GM18907 (cell line): Measurements from ENCODE around the gene HLA-E.
"Not testable (repeated sequence)": the region's sequence is repeated elsewhere in the genome, so short reads cannot be mapped to it uniquely, and the experiment has no call there.

Source experiments
- ATAC-seq: cut with Tn5 transposase; IDR thresholded peaks from one replicate; pipeline ENCODE4 v1.9.1; 2021; ENCODE audit warnings: mild to moderate bottlenecking, moderate library complexity; ENCODE audit not compliant: unreplicated experiment

HLA-E gene

DNA sequence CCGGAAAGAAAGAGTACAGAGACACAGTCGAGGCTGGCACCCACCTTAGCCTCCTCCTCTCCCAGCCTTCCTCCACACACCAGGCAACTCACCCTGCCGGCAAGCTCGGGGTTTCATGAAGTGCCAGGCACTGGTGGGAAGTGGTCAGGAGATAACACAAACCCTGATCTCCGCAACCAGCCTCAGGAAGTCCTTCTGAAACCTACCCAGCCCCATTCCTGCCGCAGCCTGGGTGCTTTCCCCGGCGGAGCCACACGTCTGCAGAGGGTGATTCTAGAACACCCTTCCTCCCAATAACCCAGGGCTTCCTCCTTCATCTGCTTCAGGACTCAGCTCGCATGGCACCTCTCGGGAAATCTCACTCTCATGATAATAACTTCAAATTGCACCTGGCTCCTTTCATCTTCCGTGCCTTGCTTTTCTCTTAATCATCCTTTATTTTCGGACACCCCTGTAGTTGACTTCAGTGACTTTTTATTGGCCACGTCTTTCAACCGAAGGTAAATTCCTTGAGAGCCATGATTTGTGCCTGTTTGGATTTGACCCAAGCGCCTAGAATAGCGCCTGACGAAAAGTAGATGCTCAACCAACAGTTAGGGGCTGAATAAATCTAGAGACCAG, 8.7 kb upstream of the HLA-E start:
- no peak for ATAC-seq

DNA sequence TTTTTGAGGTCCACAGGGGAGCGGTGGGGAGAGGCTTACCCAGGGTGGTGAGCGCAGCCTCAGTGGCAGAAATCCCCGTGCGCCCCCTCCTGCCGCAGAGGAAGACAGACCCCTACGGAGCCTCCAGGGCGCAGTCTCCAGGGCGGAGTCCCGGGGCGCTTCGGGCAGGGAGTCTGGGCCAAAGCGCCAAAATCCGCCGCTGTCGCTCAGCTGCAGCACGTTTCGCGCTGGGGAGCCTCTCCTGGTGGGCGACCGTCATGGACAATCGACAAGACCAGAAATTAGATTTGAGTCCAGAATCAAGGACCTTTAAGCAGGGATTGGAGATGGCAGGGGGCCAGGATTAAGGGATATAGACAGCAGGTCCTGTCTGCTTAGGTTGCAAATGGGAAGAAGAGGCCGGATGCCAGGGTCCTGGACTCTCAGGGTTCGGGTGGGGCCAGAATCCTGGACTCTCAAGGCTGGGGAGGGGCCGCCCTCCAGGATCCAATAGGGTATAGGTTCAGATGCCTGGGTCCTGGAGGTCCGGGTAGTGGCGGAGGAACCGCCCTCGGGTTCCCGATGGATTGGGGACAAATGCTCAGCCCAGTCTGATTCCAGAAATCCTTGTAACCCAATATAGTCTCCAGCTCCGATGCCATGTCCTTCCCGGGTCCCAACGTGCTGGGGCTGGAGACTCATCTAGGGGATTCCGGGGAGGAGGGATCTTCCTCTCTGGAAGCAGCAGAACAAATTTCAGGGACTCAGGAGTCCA, 7.9 kb upstream of the HLA-E start:
- no peak for ATAC-seq

DNA sequence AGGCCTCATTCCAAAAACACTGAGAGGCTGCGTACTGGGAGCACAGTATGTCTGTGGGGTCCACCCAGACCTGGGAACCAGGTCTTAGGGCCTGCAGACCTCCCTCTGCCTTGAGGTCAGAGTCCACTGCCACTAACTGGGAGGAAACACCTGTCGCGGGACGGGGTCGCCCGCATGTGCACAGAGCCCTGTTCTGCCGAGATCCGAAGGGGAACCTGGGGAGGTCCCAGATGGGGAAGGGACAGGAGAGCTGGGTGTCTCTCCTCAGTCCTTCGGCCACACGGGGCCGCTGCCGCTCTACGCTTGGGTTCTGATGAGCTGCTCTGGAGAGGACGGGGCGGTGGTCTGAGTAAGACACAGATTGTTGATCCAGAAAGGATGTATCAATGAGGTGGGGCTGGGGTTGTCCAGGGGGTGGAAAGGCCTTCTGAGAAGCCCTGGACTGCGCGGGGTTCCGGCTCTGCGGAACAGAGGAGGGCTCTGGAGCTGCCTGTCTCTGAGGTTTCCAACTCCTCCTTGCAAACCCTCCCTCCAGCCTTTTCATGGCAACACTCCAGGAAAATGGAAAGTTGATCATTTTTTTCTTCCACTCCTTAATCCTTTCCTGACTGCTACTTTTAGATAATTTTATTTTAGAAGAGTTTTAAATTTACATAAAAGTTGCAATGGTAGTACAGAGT, 7.2 kb upstream of the HLA-E start:
- peak; percentile 65 for ATAC-seq

DNA sequence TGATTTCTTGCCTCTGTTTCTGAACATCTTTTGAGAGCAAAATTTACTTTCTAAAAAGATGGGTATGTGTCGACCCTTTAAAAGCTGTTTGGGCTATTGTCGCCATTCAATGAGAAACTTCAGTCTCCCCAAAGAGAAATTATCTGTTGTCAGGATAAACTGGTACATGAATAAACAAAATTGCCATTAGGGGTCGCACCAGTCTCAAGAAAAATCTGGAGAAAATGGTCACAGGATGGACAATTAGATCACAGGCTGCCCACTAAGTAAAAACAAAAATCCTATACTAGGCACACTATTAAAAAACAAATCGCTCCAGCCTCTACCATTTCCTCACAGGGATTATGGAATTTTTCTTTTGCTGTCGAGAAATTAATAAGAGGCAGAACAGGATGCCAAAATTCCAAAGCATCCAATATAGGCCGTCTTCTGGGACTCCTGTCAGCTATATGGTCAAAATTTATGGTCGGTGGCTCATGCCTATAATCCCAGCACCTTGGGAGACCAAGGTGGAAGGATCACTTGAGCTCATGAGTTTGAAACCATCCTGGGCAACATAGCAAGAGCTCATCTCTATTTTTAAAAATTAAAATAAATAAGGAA, 5.5 kb upstream of the HLA-E start:
- ATAC-seq = no peak

DNA sequence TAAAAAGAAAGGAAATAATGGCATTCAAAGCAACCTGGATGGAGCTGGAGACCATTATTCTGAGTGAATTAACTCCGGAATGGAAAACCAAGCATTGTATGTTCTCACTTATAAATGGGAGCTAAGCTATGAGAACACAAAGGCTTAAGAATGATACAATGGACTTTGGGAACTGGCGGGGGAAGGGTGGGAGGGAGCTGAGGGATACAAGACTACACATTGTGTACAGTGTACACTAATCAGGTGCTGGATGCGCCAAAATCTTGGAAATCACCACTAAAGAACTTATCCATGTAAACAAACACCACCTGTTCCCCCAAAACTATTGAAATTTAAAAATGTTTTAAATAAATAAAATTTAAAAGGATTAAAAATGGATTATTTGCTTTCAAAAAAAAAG, 4.1 kb upstream of the HLA-E start:
- no peak for ATAC-seq

DNA sequence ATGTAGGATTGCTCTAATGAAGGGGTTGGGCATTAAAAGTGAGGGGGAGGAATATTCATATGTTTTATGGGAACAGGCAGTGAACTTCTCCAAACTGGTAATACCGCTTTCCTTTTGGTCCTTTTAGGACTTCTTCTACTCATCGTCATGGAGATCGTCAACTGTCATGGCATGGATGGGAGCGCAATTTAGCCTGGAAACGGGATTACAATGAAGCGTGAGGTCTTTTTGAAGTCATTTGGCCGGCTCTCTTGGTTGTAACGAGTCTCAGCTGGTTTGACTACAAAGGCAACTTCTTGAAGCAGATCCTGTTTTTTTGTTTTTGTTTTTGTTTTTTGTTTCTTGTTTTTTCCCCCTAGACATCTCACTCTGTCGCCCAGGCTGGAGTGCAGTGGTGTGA, 1.4 kb upstream of the HLA-E start:
- no peak for ATAC-seq

DNA sequence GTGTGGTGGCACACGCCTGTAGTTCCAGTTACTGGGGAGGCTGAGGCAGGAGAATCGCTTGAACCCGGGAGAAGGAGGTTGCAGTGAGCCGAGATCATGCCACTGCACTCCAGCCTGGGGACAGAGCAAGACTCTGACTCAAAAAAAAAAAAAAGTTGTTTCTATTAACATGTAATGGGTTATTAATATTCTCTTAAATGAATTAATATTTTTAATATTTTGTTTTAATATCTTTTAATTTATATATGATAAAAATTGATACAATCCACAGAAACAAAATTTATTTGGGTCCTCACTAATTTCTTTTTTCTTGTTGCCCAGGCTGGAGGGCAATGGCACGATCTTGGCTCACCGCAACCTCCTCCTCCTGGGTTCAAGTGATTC, 620 bp upstream of the HLA-E start:
- not testable (repeated sequence) for ATAC-seq

DNA sequence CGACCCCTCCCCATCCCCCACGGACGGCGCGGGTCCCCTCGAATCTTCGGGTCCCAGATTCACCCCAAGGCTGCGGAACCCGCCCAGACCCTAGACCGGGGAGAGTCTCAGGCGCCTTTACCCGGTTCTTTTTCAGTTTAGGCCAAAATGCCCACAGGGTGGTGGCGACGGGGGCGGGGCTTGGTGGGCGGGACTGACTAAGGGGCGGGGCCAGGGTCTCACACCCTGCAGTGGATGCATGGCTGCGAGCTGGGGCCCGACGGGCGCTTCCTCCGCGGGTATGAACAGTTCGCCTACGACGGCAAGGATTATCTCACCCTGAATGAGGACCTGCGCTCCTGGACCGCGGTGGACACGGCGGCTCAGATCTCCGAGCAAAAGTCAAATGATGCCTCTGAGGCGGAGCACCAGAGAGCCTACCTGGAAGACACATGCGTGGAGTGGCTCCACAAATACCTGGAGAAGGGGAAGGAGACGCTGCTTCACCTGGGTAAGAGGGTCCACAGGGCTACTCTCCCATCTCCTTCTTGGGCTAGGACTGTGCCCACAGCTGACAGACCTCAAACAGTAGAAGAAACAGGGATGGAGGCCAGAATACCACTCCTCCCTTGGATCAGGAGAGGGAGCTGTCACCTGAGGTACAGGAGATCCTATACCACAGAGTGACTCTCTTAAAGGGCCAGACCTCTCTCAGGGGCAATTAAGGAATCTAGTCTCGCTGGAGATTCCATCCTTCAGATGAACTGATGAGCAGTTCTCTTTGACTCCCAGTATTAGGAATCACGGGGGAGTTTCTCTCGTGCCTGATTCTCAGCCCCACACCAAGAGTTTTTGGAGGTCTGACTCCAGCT, 942 bp downstream of the HLA-E start:
- peak; percentile 31 for ATAC-seq

DNA sequence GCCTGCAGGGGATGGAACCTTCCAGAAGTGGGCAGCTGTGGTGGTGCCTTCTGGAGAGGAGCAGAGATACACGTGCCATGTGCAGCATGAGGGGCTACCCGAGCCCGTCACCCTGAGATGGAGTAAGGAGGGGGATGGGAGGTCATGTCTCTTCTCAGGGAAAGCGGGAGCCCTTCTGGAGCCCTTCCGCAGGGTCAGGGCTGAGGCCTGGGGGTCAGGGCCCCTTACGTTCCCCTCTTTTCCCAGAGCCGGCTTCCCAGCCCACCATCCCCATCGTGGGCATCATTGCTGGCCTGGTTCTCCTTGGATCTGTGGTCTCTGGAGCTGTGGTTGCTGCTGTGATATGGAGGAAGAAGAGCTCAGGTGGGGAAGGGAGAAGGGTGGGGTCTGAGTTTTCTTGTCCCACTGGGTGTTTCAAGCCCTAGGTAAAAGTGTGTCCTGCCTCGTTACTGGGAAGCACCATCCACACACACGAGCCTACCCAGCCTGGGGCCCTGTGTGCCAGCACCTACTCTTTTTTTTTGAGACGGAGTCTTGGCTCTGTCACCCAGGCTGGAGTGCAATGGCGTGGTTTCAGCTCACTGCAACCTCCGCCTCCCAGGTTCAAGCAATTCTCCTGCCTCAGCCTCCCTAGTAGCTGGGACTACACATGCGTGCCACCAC, 2.1 kb downstream of the HLA-E start:
- not testable (repeated sequence) for ATAC-seq

DNA sequence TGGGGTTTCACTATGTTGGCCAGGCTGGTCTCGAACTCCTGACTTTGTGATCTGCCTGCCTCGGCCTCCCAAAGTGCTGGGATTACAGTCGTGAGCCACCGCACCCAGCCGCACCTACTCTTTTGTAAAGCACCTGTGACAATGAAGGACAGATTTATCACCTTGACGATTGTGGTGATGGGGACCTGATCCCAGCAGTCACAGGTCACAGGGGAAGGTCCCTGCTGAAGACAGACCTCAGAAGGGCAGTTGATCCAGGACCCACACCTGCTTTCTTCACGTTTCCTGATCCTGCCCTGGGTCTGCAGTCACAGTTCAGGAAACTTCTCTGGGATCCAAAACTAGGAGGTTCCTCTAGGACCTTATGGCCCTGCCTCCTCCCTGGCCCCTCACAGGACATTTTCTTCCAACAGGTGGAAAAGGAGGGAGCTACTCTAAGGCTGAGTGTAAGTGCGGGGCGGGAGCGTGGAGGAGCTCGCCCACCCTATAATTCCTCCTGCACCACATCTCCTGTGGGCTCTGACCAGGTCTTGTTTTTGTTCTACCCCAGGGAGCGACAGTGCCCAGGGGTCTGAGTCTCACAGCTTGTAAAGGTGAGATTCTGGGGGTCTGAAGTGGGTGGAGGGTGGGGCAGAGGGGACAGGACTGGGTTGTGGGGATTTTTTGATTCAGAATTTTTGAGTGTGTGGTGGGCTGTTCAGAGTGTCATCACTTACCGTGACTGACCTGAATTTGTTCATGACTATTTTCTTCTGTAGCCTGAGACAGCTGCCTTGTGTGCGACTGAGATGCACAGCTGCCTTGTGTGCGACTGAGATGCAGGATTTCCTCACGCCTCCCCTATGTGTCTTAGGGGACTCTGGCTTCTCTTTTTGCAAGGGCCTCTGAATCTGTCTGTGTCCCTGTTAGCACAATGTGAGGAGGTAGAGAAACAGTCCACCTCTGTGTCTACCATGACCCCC, 3.0 kb downstream of the HLA-E start:
- ATAC-seq = no peak

DNA sequence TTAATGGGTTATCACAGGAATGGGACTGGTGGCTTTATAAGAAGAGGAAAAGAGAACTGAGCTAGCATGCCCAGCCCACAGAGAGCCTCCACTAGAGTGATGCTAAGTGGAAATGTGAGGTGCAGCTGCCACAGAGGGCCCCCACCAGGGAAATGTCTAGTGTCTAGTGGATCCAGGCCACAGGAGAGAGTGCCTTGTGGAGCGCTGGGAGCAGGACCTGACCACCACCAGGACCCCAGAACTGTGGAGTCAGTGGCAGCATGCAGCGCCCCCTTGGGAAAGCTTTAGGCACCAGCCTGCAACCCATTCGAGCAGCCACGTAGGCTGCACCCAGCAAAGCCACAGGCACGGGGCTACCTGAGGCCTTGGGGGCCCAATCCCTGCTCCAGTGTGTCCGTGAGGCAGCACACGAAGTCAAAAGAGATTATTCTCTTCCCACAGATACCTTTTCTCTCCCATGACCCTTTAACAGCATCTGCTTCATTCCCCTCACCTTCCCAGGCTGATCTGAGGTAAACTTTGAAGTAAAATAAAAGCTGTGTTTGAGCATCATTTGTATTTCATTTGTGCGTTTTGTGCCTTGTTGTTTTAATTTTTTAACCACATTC, 4.4 kb downstream of the HLA-E start:
- no peak for ATAC-seq

DNA sequence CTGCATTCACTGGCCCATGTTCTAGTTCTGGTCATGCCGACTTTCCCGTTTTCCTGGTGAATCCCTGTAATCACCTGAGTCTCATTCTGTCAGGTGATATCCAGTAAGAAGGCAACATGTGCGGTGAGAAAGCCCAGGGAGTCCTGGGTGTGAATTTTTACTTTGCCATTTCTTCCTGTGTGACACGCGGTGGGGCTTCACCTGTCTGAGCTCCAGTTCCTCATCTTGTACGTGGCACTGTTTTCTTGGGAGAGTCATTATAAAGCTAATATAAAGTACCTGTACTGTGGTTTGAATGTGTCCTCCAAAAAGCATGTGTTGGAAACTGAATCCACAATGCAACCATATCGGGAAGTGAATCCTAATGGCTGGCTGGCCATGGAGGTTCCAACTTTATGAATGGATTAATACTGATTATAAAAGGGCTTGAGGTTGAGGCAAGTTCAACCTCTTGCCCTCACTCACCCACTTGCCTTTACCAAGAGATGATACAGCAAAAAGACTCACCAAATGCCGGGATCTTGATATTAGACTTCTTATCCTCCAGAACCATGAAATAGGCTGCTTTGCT, 5.1 kb downstream of the HLA-E start:
- ATAC-seq = no peak

DNA sequence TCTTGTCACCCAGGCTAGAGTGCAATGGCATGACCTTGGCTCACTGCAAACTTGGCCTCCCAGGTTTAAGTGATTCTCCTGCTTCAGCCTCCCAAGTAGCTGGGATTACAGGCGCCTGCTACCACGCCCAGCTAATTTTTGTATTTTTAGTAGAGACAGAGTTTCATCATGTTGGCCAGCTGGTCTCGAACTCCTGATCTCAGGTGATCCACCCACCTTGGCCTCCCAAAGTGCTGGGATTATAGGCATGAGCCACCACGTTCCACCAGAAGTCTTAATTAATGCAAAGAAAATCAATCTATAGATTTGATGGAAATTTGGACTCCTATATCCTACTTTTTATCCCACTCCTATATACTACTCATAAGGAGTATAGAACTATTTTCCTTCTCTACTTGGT, 5.8 kb downstream of the HLA-E start:
- not testable (repeated sequence) for ATAC-seq

DNA sequence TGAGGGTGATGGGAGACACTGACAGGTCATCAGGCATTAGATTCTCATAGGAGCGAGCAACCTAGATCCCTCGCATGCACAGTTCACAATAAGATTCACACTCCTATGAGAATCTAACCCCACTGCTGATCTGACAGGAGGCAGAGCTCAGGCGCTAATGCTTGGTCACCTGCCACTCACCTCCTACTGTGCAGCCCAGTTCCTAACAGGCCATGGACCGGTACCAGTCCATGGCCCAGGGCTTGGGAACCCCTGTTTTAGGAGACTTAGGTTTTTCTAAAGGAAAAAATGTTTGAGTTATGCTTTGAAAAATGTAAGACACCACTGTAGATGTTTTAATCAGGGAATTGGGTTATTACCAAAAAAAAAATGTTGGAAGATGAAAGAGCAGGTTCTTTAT, 6.7 kb downstream of the HLA-E start:
- ATAC-seq = no peak

DNA sequence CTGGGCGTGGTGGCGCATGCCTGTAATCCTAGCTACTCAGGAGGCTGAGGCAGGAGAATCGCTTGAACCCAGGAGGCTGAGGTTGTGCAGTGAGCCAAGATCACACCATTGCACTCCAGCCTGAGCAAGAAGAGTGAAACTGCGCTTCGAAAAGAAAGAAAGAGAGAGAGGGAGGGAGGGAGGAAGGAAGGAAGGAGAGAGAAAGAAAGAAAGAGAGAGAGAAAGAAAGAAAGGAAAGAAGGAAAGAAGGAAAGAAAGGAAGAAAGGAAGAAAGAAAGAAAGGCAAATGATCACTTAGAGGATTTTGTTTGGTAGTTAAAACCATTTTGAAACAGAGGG, 7.9 kb downstream of the HLA-E start:
- not testable (repeated sequence) for ATAC-seq

DNA sequence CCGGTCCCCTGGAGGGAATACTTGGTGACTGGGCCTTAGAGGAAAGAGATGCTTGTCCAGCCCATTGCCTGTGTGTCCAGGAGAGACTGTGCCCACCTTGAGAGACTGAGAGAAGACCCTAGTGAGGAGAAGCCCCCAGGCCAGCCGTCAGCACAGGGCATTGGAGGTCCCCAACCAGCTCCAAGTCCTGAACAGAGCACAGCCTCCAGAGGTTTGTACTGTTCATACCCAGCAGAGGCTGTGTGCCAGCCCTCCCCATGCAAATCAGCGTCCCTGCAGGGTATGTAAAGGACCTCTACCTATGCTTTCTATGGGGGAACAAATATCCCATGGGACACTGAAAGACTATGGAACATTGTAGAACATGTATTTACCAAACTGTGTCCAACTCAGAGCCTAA, 8.4 kb downstream of the HLA-E start:
- no peak for ATAC-seq

DNA sequence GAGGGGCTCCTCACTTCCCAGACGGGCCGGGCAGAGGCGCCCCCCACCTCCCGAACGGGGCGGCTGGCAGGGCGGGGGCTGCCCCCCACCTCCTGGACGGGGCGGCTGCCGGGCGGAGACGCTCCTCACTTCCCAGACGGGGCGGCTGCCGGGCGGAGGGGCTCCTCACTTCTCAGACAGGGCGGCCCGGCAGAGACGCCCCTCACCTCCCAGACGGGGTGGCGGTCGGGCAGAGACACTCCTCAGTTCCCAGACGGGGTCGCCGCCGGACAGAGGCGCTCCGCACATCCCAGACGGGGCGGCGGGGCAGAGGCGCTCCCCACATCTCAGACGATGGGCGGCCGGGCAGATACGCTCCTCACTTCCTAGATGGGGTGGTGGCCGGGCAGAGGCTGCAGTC, 9.4 kb downstream of the HLA-E start:
- not testable (repeated sequence) for ATAC-seq
